AG04449 (cell line): ENCODE measurements around the gene SLC5A3.

Experiments used
- CTCF ChIA-PET: fragments of 350-600 bp; formaldehyde crosslinking; extraction: SDS; loops from one replicate; lab custom pipeline; 2021; ENCODE audit warnings: antibody characterized with exemption; lab: Yijun Ruan, JAX
- POLR2A ChIA-PET: fragments of 400-600, 350-600 bp; formaldehyde crosslinking; extraction: SDS; loops from one replicate; lab custom pipeline; 2020; ENCODE audit warnings: antibody characterized with exemption, inconsistent platforms; lab: Yijun Ruan, JAX
- DNase-seq: peaks from one replicate; pipeline ENCODE4 v3.0.0-alpha.2; 2010; ENCODE audit warnings: low read depth, low spot score
- H3K4me3 ChIP-seq: 2 replicates; pipeline ENCODE4 v1.5.1; 2011; ENCODE audit warnings: low read depth, mild to moderate bottlenecking, control low read depth, low read length
- TF ChIP-seq, protein P1 (sequence below): IDR thresholded peaks from one replicate; pipeline ENCODE4 v1.5.1; 2011; ENCODE audit warnings: mild to moderate bottlenecking, moderate library complexity, low read length, control low read depth, inconsistent platforms; ENCODE audit not compliant: insufficient read depth; ENCODE audit errors: missing control alignments

SLC5A3 gene

DNA sequence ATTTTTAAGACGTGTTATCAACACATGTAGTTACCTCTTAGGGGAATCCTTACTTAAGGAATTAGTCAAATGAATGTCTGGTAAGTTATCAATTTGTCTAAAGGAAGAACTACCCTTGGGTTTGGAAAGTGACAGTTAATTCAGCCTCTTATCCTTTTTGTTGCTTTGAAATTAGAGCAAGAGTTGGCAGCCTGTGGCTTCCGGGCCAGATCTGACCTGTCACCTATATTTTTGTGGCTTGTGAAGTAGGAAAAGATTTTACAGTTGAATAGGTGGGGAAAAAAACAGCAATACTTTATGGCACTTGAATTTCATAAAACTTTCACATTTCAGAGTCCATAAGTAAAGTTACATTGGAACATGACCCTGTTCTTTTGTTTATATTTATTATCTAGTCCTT, 5.5 kb downstream of the SLC5A3 start:
- TF ChIP-seq, protein P1, sequence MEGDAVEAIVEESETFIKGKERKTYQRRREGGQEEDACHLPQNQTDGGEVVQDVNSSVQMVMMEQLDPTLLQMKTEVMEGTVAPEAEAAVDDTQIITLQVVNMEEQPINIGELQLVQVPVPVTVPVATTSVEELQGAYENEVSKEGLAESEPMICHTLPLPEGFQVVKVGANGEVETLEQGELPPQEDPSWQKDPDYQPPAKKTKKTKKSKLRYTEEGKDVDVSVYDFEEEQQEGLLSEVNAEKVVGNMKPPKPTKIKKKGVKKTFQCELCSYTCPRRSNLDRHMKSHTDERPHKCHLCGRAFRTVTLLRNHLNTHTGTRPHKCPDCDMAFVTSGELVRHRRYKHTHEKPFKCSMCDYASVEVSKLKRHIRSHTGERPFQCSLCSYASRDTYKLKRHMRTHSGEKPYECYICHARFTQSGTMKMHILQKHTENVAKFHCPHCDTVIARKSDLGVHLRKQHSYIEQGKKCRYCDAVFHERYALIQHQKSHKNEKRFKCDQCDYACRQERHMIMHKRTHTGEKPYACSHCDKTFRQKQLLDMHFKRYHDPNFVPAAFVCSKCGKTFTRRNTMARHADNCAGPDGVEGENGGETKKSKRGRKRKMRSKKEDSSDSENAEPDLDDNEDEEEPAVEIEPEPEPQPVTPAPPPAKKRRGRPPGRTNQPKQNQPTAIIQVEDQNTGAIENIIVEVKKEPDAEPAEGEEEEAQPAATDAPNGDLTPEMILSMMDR, result no peak
- DNase-seq, result no peak
- POLR2A ChIA-PET, result no interaction called here
- no peak overlapping the region for H3K4me3 ChIP-seq
- CTCF ChIA-PET, result interaction anchor here (0.8 to 2.2 kb wide), 4 partner anchors 11 to 155 kb away, joined by 3 to 8 read pairs (median 4); no protein-coding TSS in a partner anchor

DNA sequence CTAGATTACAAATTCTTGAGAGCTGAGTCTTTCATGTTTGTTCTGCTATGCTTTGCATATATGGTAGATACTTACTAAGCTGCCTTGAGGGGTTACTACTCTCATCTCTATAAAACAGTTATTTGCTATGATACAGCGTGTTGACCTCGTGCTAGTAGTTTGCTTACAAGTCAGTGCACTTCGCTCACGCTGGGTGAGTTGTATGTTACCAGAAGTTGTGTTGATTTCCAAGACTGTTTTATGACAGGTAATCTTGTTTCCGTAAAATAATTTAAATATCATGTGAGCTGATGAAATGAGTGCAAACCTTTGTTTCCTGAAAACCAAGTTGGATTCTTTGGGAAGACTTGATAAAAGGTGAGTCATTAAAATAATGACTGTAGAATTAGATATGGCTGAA, 7.3 kb downstream of the SLC5A3 start:
- H3K4me3 ChIP-seq, result no peak overlapping the region
- DNase-seq, result no peak
- TF ChIP-seq, protein P1, result no peak
- ChIA-PET POLR2A (no interaction called here), CTCF (interaction anchor here (1.1 to 2.0 kb wide), 3 partner anchors 22 to 157 kb away, joined by 3 to 7 read pairs (median 5); no protein-coding TSS in a partner anchor)

DNA sequence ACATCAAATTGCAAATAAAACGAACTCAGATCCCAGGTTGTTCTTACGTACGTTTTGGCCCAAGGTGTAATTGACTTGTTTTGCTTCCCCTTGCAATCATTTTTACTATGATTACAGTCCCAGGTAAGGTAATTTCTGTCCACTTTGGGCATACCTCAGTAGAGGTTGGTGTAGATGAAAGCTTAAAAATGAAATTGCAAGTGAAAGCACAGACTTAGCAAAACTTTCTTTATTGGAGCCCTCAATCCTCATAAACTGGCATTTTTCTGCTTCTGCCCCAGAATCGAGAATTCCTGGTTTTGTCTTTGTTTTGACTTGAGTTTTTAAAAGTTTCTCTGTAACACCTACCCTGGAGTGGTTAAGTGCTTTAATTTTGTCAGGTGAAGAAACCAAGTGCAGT, 9.4 kb downstream of the SLC5A3 start:
- ChIA-PET POLR2A (no interaction called here), CTCF (interaction anchor here (1.2 to 1.9 kb wide), 5 partner anchors 10 to 279 kb away, joined by 3 to 6 read pairs (median 5); no protein-coding TSS in a partner anchor)
- no peak overlapping the region for H3K4me3 ChIP-seq
- no peak for DNase-seq
- TF ChIP-seq, protein P1, result no peak

DNA sequence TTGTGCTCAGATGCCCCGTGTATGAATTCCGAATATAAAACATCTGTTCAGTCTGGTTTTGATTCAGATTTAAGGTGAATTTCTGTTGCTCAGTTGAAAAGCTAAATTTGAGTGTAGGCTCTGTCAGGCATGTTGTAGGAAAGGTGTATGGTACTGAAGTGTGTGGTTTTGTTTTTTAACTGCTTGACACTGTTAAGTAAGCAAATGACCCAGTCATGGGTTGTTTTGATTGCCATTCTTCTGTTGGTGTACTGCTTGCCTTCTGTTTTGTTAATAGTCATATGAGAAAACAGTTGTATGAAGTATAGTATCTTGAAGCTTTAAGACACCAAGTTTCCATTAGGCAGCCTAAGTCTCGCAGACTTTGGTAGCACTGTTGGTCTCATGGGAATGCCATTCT, 10.0 kb downstream of the SLC5A3 start:
- ChIA-PET POLR2A (no interaction called here), CTCF (interaction anchor here (1.2 to 1.9 kb wide), 4 partner anchors 9 to 279 kb away, joined by 3 to 6 read pairs (median 4); no protein-coding TSS in a partner anchor)
- TF ChIP-seq, protein P1, result no peak
- no peak overlapping the region for H3K4me3 ChIP-seq
- no peak for DNase-seq

DNA sequence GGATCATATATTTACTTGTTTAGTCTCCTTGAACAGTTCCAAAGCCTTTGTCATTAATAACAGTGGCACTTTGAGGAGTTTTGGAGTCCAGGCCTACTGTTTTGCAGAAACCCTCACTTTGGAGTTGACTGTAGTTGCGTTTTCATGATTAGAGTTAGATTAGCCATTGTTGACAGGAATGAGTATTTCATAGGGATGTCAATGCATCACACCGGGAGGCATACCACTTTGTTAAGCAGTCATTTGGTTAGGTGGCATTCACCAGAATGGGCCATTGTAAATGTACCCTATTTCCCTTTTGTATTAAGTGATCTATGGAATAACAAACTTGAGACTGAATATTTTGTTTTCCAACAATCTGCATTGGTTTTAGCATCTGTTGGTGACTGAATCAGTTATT, 11.8 kb downstream of the SLC5A3 start:
- DNase-seq, result no peak
- CTCF ChIA-PET, result no interaction called here
- POLR2A ChIA-PET, result no interaction called here
- TF ChIP-seq, protein P1, result no peak
- H3K4me3 ChIP-seq, result no peak overlapping the region

DNA sequence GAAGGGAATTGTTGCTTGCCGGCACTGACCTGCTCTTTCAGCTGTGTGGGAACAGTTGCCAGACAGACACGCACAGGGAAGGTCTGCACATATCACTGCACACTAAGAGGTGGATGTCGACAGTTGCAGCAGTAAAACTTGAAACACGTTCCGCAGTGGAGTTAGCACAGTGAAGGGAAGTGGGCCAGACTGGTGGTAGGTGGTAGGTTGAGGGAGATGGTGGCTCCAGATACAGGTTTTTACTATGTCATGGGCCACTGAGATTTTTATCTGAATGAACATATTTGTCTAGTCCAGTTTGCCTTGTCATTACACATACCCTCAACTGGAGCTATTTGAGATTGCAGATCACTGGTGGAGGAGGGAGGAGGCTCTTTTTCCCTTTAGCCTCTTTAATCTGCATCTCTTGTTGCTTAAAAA, 13.5 kb downstream of the SLC5A3 start:
- TF ChIP-seq, protein P1, result no peak
- ChIA-PET POLR2A (no interaction called here), CTCF (interaction anchor here (1.1 to 1.8 kb wide), 2 partner anchors 163 to 262 kb away, joined by 3 to 5 read pairs; no protein-coding TSS in a partner anchor)
- no peak for DNase-seq
- H3K4me3 ChIP-seq, result no peak overlapping the region
